ENCODE data around the gene TTPAL. TPM values are rescaled to one million over a fixed set of nuclear protein-coding genes. Genes with fewer than 3 reads are reported as not detected.

Gene TTPAL
- total and polyA plus RNA-seq, 9 of the 15 experiments (the other 6 are each of a cell fraction or from before 2014, with no cell fraction given): 1.1 to 7.0 (median 2.6) TPM

DNA sequence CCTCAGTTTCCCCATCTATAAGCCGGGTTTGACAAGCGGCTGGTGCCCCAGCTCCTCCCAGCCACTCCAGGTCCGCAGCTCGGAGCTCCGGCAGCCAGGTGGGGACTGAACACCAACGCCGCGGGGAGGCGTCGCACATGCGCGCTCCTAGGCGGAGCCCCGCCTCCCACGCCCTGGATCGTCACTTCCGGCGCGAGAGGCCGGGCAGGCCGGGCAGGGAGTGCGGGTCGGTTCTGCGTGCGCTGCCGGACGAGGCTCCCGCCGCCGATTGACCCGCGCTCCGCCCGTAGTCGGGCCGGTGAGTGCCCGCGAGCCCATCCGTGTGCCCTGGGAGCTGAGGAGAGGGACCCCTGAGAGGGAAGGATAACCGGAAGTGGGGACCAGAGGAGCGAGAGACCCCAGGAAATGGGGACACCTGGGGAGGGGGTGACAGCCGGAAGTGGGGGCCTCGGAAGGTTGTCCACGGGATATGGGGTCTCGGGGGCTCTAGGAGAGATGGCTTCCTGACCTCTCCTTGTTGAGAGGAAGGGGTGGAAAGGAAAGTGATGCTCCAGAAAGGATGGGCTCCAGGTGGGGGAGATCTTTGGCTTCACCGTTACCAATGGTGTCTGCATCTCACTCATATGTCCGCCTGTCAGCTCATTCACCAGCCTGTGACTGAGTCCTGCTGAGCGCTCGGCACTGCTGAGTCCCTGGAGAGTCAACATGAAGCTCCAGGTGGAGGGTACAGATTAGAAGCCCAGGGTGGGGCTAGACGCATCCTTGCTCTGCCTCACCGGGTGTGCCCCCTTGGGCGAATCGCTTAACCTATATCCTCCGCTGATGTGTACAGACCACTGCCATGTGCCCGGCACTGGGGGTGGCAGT lies at the start of gene TTPAL (continued):
- TF ChIP-seq, protein P1, sequence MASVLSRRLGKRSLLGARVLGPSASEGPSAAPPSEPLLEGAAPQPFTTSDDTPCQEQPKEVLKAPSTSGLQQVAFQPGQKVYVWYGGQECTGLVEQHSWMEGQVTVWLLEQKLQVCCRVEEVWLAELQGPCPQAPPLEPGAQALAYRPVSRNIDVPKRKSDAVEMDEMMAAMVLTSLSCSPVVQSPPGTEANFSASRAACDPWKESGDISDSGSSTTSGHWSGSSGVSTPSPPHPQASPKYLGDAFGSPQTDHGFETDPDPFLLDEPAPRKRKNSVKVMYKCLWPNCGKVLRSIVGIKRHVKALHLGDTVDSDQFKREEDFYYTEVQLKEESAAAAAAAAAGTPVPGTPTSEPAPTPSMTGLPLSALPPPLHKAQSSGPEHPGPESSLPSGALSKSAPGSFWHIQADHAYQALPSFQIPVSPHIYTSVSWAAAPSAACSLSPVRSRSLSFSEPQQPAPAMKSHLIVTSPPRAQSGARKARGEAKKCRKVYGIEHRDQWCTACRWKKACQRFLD (CRISPR knock-in tag; IDR thresholded peaks at IDR 0.05): no peak
- no peak for TF ChIP-seq USF1 (CRISPR knock-in tag; IDR thresholded peaks at IDR 0.05)
- peak; percentile 71 for TF ChIP-seq GMEB1 (CRISPR knock-in tag; IDR thresholded peaks at IDR 0.05)
- no peak for TF ChIP-seq POLR3A (IDR thresholded peaks at IDR 0.05; ENCODE audit: borderline replicate concordance, extremely low read depth, insufficient read depth, insufficient read length)
- TF ChIP-seq TCF3 (CRISPR knock-in tag; IDR thresholded peaks at IDR 0.05): peak; percentile 76
- TF ChIP-seq SMAD1 (IDR thresholded peaks at IDR 0.05; ENCODE audit: low read depth, low read length, partially characterized antibody): peak; percentile 47
- no peak for TF ChIP-seq USF2 (CRISPR knock-in tag; IDR thresholded peaks at IDR 0.05)
- no peak for TF ChIP-seq ZNF785 (CRISPR knock-in tag; IDR thresholded peaks at IDR 0.05)
- TF ChIP-seq ETV1 (tag; conservative IDR thresholded peaks at IDR 0.05; ENCODE audit: low read depth): peak; percentile 59
- no peak for TF ChIP-seq GTF2B (IDR thresholded peaks at IDR 0.05; ENCODE audit: extremely low read depth, insufficient read length)
- TF ChIP-seq RUNX1 (IDR thresholded peaks at IDR 0.05; ENCODE audit: low read depth): peak; percentile 67; the same call in 1 of the 2 replicates
- TF ChIP-seq RAD51 (IDR thresholded peaks at IDR 0.05; ENCODE audit: borderline replicate concordance, low read depth): no peak
- TF ChIP-seq ZNF778 (CRISPR knock-in tag; IDR thresholded peaks at IDR 0.05): no peak
- TF ChIP-seq E2F8 (IDR thresholded peaks at IDR 0.05; ENCODE audit: low read depth, partially characterized antibody): peak; percentile 50
- TF ChIP-seq POU5F1 (IDR thresholded peaks at IDR 0.05; ENCODE audit: borderline replicate concordance, low read depth, low read length, partially characterized antibody): no peak
- no peak for TF ChIP-seq BCL6 (CRISPR knock-in tag; IDR thresholded peaks at IDR 0.05)
- no peak for TF ChIP-seq DLX4 (CRISPR knock-in tag; IDR thresholded peaks at IDR 0.05)

Measured in K562 (cell line).